GM19035 (cell line): ENCODE measurements around the gene TDP2.

Experiments used
- ATAC-seq: cut with Tn5 transposase; IDR thresholded peaks from one replicate; pipeline ENCODE4 v1.9.1; 2021; ENCODE audit not compliant: unreplicated experiment

The TDP2 gene

DNA sequence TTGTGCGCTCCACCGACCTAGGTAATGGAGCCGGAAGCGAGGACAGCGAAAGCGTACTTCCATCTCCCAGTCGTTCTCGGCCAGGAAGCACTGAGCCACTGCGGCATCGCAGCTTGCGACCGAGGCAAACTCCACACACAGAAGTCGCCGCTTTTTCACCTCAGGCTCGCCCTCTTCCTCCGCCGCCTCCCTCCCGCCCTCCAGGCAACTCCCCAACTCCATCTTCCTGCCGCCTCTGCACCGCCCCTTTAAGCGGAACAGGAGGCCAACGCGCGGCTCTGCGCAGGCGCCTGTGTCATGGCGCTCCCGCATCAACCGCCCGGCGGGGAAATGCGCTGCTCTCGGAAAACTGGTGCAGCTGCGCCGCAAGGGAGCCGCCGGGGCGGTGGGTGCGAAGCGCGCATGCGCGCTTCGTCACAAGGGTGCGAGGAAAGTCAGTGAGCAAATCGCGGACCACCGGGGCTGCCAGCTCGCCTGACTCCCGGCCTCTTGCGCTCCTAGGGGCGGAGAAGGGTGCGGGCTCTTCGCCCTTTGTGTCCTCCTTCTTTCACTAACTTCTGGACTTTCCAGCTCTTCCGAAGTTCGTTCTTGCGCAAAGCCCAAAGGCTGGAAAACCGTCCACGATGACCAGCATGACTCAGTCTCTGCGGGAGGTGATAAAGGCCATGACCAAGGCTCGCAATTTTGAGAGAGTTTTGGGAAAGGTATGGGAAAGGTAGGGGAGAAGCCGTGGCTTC, at the start of gene TDP2, which contains the start of gene ACOT13:
Gene TDP2, minus strand, starts transcription at position 259 of the 737 bp plus-strand sequence. Its CDS starts 37 bp downstream, at position 222.
Gene ACOT13, plus strand, starts transcription at position 437 of the 737 bp plus-strand sequence. Its CDS starts 187 bp downstream, at position 624.
- peak; percentile 95 for ATAC-seq

DNA sequence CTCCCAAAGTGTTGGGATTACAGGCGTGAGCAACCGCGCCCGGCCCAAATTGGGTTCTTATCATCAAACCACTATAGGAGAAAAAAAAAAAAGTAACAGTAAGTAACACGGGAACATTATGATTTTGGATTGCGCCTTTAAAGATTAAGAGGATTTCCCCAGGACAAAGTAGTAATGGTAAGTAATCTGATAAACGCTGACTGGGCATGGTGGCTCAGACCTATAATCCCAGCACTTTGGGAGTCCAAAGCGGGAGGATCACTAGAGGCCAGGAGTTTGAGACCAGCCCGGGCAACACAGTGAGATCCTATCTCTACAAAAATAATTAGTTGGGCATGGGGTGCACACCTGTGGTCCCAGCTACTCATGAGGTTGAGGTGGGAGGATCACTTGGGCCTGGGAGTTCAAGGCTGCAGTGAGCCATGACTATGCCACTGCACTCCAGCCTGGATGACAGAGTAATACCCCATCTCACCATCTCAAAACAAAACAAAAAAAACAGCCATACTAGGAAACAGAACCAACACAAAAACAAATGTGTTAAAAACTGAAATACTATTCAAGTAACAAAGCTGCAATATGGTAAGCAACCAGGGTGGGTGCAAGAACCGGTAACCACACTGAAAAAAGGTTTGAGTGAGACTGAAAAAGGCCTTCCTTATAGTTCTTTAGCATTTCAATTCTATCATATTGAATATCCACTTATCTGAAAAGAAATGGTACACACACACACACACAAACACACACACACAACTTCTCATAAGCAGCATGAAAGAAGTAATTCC, 44.0 kb upstream of the TDP2 start:
- ATAC-seq, result no peak

- ATAC-seq, result no peak
Measured at GRCh38 chr6:24709014-24709711, 42.5 kb upstream of the TDP2 start.

DNA sequence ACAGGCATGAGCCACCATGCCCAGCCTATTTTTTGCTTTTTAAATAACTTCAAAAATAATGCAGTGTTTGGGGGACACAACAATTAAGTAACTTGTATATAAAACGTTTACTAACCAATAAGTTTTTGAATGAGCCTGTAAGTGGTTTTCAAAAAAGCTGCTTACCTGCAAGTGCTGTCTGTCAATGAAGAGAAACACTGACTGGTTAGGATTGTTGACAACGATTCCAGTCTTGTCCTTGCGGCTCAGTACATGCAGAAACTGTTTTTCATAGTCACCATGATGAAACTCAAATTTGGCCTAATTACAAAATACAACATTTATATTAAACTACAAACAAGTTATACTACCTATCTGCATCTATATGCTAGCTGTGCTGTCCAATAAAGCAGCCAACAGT, 41.9 kb upstream of the TDP2 start:
- ATAC-seq, result no peak

GRCh38 chr6:24704468-24704867, 37.8 kb upstream of the TDP2 start:
- ATAC-seq, result no peak

DNA sequence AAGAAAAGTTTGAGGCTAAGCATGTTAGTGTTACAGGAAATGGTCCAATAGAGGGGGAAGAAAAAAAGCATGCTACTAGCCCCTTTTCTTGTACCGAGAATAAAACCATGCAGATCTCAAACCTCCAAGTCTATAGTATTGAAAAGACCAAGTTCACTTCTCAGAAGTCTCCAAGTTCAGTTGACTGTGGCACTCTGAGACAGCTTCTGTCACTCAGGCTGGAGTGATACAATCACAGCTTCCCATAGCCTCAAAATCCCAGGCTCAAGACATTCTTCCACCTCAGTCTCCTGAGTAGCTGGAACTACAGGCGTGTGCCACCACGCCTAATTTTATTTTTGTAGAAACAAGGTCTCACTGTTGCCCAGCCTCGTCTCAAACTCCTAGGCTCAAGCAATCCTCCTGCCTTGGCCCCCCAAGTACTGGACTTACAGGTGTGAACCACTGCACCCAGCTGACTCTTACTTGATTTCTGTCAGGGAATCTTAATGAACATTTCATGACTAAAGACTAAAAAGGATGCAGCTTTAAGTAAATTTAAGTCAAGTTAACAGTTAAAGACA, 36.1 kb upstream of the TDP2 start:
- ATAC-seq, result no peak

- no peak for ATAC-seq
Measured at GRCh38 chr6:24699521-24700359, 33.0 kb upstream of the TDP2 start.

- no peak for ATAC-seq
Measured at GRCh38 chr6:24696097-24696496, 29.4 kb upstream of the TDP2 start.

GRCh38 chr6:24695635-24696034, 28.9 kb upstream of the TDP2 start:
- ATAC-seq, result peak; percentile 50

GRCh38 chr6:24694198-24694597, 27.5 kb upstream of the TDP2 start:
- no peak for ATAC-seq

DNA sequence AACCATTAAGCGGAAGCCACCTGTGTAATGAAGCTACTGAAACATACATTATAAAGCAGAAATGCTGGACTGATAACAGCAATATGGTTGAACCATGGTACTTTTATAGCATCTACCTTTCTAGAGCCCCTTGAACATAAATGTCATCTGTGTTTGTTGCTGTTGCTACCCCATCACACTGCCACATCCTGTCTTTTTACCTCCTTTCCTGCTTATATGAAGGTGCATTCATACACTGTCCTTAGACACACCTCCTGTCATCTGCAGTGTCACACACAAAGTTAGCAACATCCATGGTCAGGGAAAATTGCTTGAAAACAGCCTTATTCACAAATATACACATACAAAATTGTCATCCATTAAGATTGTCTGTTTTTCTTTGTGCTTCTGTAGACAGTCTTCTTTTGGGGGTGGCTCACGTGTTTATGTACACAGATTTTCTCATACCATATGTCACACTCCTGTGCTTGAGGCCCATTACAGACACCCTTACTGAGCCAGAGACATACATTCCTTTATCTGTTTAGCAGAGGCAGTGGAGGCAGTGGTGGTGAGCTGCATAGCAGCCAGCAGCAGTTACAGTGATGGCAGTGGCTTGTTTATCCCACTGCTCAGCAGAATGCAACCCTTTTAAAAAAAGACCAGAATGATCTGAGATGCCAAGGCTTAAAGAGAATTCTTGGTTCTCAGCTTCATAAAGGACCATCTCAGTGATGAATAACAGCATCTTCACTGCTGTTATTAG, 26.3 kb upstream of the TDP2 start:
- ATAC-seq, result no peak

GRCh38 chr6:24692415-24692814, 25.7 kb upstream of the TDP2 start:
- ATAC-seq, result no peak

GRCh38 chr6:24692003-24692402, 25.3 kb upstream of the TDP2 start:
- ATAC-seq, result no peak

GRCh38 chr6:24691550-24691949, 24.9 kb upstream of the TDP2 start:
- no peak for ATAC-seq

- ATAC-seq, result no peak
Measured at GRCh38 chr6:24690593-24690992, 23.9 kb upstream of the TDP2 start.

- ATAC-seq, result no peak
Measured at GRCh38 chr6:24689964-24690363, 23.3 kb upstream of the TDP2 start.

DNA sequence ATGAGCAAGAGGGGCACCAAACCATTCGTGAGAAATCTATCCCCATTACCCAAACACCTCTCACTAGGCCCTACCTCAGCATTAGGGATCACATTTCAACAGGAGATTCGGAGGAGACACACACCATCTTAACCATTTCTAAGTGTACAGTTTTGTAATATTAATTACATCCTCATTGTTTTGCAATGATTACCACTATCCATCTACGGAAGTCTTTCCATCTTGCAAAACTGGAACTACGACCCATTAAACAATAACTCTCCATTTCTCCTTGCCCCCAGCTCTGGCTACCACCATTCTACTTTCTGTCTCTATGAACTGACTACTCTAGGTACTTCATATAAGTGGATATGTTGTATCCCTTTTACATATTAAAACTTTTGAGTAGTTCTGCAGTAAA, 20.2 kb upstream of the TDP2 start:
- no peak for ATAC-seq

DNA sequence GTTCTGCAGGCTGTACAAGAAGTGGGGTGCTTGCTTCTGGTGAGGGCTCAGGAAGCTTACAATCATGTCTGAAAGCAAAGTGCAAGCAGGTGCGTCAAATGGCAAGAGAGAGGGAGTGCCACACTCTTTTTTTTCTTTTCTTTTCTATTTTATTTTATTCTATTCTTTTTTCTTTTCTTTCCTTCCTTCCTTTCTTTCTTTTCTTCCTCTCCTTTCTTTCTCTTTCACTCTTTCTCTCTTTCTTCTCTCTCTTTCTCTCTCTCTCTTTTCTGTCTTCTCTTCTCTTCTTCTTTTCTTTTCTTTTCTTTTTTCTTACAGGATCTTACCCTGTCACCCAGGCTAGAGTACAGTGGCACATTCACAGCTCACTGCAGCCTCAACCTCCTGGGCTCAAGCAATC, 19.7 kb upstream of the TDP2 start:
- ATAC-seq, result no peak
